ENCODE data around the gene MAP3K7.
A peak's percentile ranks its signal among the peaks of the same experiment; 100 is the strongest.
"Not testable (repeated sequence)": the region's sequence is repeated elsewhere in the genome, so short reads cannot be mapped to it uniquely, and the experiment has no call there.

MAP3K7 gene

DNA sequence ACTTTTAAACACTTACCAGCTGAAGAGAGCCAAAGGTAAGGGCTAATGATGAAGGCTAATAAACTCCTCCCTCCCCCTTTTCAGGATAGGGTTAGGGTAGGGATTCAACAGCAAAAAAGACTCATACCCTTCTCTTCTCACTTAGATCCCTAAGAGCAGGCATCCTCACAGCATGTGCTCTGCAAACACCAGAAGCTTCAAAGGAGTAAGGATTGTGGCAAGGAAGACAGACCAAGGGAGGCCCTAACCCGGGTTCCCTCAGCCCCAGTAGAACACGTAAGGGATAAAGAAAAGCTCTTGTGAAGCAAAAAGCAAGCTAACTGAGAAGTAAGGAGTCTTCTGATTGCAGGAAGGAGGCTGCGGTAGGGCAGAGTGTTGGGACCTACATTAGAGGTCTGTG lies 11.6 kb downstream of the MAP3K7 start:
- no peak for DNase-seq

GRCh38 chr6:90574610-90575009 lies 12.3 kb downstream of the MAP3K7 start:
- DNase-seq = peak; percentile 4

DNA sequence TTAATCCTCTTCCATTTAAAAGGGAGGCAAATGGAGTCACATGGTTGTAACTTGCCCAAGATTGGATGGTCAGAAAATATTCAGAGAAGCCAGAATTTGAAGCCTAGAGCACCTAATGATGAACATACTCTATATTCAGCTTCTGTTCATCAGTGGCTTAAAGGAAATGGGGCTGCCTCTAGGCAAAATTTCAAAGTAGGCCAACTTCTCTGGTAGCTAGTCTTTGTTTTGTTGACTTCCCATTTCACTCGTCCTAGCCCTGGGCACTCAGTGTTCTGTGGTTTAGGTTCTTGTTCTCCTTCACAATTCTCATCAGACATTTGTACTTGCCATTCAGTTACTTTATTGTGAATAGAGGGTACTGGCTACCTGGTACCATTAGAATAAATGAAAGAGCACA lies 13.2 kb downstream of the MAP3K7 start:
- no peak for DNase-seq

GRCh38 chr6:90572856-90573255 lies 14.0 kb downstream of the MAP3K7 start:
- no peak for DNase-seq

DNA sequence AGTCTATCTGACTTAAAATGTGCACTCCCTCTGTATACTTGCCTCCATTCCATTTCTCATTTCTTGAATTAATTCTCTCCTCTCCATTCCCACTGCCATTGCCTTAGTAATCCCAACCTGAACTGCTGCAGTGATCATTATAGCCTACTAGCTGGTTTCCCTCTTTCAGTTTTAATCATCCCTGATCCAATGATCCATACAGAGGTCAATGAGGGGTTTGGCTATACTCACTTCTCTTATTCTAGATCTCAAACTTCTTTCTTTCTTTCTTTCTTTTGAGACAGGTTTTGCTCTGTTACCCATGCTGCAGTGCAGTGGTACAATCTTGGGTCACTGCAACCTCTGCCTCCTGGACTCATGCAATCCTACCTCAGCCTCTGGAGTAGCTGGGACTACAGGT lies 17.6 kb downstream of the MAP3K7 start:
- no peak for DNase-seq

DNA sequence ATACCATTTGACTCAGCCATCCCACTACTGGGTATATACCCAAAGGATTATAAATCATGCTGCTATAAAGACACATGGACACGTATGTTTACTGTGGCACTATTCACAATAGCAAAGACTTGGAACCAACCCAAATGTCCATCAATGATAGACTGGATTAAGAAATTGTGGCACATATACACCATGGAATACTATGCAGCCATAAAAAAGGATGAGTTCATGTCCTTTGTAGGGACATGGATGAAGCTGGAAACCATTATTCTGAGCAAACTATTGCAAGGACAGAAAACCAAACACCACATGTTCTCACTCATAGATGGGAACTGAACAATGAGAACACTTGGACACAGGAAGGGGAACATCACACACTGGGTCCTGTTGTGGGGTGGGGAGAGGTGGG lies 19.2 kb downstream of the MAP3K7 start:
- DNase-seq = not testable (repeated sequence)

DNA sequence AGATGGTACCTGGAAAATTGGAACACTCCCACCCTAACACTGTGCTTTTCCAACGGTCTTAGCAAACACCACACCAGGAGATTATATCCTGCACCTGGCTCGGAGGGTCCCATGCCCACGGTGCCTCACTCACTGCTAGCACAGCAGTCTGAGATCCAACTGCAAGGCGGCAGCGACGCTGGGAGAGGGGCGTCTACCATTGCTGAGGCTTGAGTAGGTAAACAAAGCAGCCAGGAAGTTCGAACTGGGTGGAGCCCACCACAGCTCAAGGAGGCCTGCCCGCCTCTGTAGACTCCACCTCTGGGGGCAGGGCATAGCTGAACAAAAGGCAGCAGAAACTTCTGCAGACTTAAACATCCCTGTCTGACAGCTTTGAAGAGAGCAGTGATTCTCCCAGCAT lies 24.5 kb downstream of the MAP3K7 start:
- peak; percentile 30 for DNase-seq

- no peak for DNase-seq
These were observed 26.9 kb downstream of the MAP3K7 start for GRCh38 chr6:90559931-90560330.

- DNase-seq = no peak
These were observed 29.9 kb downstream of the MAP3K7 start for GRCh38 chr6:90557006-90557405.

DNA sequence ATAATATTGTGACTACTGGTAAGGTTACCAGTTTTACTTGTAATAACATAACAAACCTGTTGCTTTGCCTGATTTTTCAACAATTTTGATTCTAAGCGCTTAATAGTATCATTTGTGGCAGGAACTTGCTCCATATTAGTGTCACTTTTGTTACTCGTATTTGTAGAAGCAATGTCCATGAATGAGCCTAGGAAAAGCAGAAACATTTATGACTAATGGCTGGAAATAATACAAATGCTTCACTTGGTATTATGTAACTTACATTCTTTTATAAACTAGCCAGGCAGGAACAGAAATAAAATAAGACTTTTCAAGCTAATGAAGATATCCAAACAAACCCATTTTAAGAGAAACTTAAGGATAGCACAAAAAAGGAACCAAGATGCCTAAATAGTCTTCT lies 38.9 kb downstream of the MAP3K7 start:
- DNase-seq = no peak

- no peak for DNase-seq
These were observed 39.8 kb downstream of the MAP3K7 start for GRCh38 chr6:90547079-90547478.

DNA sequence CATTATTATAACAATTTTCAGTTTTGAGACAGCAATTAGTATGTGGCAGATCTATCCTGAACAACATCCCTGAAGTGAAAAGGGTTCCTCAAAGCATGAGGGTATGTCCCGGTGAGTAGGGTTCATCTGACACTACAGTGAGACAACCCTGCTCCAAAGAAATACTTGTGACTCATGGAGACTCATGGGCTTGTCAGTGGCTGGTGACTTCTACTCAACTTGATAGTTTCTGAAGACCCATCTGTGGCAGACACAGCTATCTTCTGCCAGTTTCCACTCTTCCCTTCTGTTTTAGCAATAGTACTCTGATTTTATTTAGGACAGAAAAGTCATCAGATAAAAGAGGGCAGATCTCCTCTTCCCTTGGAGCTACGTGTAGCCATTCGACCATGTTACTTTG lies 41.4 kb downstream of the MAP3K7 start:
- DNase-seq = no peak

GRCh38 chr6:90544741-90545140 lies 42.1 kb downstream of the MAP3K7 start:
- DNase-seq = no peak

DNA sequence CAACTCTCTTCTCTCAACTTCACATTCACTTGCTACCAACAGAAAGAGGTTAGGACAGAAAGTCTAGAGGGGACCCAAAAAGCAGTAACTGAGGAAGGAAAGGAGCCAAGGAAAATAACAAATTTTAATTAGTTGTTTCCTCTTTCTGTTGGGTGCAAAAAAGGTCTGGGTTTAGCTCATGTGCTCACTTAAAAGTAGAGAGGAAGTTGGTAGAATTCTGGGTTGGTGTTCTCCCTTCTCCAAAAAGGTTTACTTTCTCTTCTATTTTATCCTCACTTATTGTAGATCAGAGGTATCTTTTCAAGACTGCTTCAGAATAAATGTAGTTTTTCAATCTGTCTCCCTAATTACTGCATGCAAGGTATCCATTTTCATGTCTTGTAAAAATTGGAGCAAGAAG lies 42.8 kb downstream of the MAP3K7 start:
- DNase-seq = no peak

DNA sequence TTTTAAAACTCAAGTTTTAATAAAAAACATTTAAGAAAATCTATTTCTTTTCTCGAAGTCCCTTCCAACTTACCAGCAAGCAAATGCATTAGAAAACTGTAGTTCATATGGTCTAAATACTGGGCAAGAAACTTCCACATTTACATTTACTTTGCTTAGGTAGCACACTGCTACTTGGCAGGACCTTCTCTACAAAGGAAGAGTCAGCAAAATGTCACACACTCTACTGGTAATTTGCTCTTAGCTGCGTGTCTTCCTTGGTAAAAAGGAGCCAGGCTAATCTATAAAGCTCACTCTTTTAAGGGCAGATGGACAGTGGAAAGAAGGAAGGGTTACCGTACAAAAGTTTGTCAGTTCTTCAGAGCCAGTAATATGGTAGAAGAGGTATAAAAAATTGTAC lies 45.7 kb downstream of the MAP3K7 start:
- no peak for DNase-seq

GRCh38 chr6:90538278-90539046 lies 48.4 kb downstream of the MAP3K7 start:
- DNase-seq = no peak

DNA sequence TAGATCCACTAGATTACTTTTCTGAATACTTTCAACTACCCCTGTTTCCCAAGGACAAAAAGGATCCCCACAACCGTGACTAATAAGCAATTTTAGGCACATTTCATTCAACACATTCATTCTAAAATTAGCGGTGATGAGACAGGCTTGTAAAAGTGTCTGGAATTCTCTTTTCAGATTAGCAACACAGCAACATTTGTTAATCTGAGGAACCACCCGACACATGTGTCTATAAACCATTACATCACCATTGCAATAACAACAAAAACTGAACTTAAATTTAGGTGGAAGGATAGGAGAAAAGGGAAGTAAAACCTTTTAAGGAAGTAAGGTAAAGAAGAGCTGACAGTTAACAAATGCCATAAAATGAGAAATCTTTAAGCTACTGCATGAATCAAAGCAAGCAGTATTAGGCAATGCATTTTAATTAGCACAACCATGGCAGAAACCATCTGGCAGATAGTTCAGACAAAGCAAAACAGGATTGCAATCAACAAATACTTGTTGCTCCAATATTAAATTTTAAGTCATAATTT lies 49.1 kb downstream of the MAP3K7 start:
- DNase-seq = peak; percentile 6

GRCh38 chr6:90537027-90537426 lies 49.8 kb downstream of the MAP3K7 start:
- DNase-seq = no peak

GRCh38 chr6:90536520-90536919 lies 50.4 kb downstream of the MAP3K7 start:
- no peak for DNase-seq

DNA sequence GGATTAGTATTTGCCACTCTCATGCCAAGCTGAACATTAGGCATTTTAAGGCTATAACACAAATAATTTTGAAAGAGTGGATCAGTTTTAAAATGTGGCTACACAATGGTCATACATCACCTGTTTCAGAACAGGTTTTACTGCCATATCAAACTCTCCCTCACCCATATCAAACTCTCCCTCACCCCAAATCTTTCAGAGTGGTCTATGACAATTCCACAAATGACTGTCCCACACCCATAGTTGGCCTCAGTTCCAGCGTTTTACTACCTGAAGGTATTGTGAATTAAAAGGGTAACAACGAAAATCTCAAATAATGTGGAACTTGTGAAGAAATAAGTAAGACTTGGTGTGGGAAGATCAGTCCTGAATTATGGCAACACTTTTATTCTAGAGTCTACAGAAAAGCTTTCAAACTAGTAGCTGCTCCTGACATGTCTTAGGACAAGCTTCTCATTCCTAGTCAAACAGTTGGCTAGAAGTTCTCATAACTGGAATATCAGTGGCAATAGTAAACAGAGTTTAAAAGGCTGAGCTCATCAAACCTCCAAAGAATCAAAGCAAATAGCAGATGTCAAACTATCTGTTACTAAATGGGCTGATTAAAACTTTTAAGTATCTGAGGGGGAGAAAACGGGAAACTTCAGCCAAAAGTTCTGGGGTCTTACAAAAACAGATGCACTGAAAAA lies 52.4 kb downstream of the MAP3K7 start:
- no peak for DNase-seq

DNA sequence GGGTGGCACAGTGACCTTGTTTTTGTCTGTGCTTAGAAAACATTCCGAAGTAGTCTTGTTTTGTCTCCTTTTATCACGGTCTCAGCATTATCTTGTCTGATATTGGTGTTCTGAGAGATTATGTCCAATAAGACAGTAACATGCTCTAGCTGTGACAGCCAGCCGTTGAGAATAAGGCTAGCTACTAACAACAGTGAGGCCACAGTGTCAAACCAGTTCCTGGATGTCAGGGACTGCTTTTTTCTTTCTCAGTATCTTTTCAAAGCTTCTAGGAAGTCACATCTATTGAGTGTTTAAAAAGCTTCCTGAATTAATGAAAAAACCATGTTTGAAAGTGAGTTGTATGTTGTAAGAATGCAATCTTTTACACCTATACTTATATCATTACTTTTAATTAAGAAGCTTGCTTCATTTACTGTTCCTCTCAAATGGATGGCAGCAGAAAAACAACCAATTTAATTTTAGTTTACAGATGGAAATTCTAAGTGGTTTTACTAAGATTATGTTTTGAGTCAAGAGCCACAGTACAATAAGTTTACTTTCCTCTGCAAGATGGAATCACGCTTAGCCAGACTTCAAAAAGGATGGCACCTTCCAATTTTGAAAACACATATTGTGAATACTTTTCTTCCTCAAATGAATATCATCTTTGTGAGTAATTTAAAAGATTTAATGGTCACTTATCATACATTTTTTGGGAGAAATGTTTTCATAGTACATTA lies 53.1 kb downstream of the MAP3K7 start:
- no peak for DNase-seq

DNA sequence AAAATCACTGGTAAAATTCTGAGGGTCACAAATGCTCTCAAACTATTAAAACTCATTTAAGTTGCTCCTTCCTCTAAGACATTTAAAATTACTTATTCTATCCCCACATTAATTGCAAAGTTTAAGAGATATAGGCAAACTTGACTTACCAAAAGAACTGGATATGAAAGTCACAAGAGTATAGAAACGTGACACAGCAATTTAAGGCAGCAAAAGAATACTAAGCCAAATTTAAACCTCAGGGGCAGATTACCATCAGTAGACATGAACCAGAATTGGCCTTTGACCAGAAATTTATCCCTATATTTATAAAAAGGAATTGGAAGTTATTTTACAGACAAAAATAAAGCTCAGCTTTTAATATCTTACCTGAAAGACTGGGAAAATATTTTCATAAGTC lies 56.0 kb downstream of the MAP3K7 start:
- no peak for DNase-seq

DNA sequence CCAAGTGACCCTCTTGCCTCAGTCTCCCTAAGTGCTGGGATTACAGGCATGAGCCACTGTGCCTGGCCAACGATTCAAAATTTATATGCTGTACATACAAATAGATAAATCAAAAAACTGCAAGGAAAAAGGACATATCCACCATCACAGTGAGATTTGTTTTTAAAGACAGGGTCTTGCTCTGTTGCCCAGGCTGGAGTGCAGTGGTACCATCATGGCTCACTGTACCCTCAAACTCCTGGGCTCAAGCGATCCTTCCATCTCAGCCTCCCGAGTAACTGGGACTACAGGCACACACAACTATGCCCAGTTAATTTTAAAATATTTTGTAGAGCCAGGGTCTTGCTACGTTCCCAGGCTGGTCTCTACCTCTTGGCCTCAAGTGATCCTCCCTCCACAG lies 61.5 kb downstream of the MAP3K7 start:
- no peak for DNase-seq
